ENCODE results near the gene BCL2L1.
"Not testable (repeated sequence)": the region's sequence is repeated elsewhere in the genome, so short reads cannot be mapped to it uniquely, and the experiment has no call there.

Gene BCL2L1

GRCh38 chr20:31632548-31633338 is 89.9 kb downstream of the BCL2L1 start:
- no peak overlapping the region for H3K4me3 Mint-ChIP-seq
- no peaks in the 10 kb centered on the region for H3K27me3 Mint-ChIP-seq
- no peak for DNase-seq
- peaks cover 2 to 10% of the 10 kb centered on the region in 2 donors for H3K4me1 Mint-ChIP-seq
- no peak for ATAC-seq (replicated peaks)
- no peaks in the 10 kb centered on the region for H3K36me3 Mint-ChIP-seq
- H3K27ac Mint-ChIP-seq = peak overlapping the region; percentile 62
- no peaks in the 10 kb centered on the region for H3K9me3 Mint-ChIP-seq

- Mint-ChIP-seq H3K4me3 (no peak overlapping the region), H3K4me1 (peaks cover 2 to 10% of the 10 kb centered on the region in 2 donors), H3K9me3 (no peaks in the 10 kb centered on the region), H3K27ac (no peak overlapping the region), H3K27me3 (no peaks in the 10 kb centered on the region), H3K36me3 (no peaks in the 10 kb centered on the region)
- no peak for DNase-seq
- ATAC-seq (replicated peaks) = peak; percentile 56 to 80
Measured at GRCh38 chr20:31630187-31630790, 92.4 kb downstream of the BCL2L1 start.

- H3K4me3 Mint-ChIP-seq; H3K36me3 Mint-ChIP-seq; H3K27ac Mint-ChIP-seq; H3K9me3 Mint-ChIP-seq; H3K27me3 Mint-ChIP-seq; DNase-seq; ATAC-seq (replicated peaks); H3K4me1 Mint-ChIP-seq: not testable (repeated sequence)
Measured at GRCh38 chr20:31628057-31628456, 94.6 kb downstream of the BCL2L1 start.

- H3K4me3 Mint-ChIP-seq, DNase-seq, H3K27me3 Mint-ChIP-seq, H3K36me3 Mint-ChIP-seq, H3K9me3 Mint-ChIP-seq: not testable (repeated sequence)
- ATAC-seq (replicated peaks) = peak; percentile 16 to 49
- Mint-ChIP-seq H3K4me1 (peaks cover 2 to 24% of the 10 kb centered on the region in 2 donors), H3K27ac (peak overlapping the region; percentile 42)
Measured at GRCh38 chr20:31626534-31626933, 96.1 kb downstream of the BCL2L1 start.

GRCh38 chr20:31623123-31623505 is 99.6 kb downstream of the BCL2L1 start:
- not testable (repeated sequence) for H3K27ac Mint-ChIP-seq; DNase-seq; H3K36me3 Mint-ChIP-seq; H3K9me3 Mint-ChIP-seq; H3K27me3 Mint-ChIP-seq; ATAC-seq (replicated peaks); H3K4me3 Mint-ChIP-seq
- H3K4me1 Mint-ChIP-seq = peaks cover 0 to 28% of the 10 kb centered on the region in 2 donors

GRCh38 chr20:31620246-31620645 is 102.4 kb downstream of the BCL2L1 start:
- no peak overlapping the region for H3K27ac Mint-ChIP-seq
- no peaks in the 10 kb centered on the region for H3K36me3 Mint-ChIP-seq
- H3K4me1 Mint-ChIP-seq = peaks cover 4 to 42% of the 10 kb centered on the region in 2 donors
- H3K9me3 Mint-ChIP-seq = no peaks in the 10 kb centered on the region
- no peaks in the 10 kb centered on the region for H3K27me3 Mint-ChIP-seq
- H3K4me3 Mint-ChIP-seq = no peak overlapping the region
- DNase-seq (no peak), ATAC-seq (replicated peaks) (no peak)

GRCh38 chr20:31617432-31618104 is 105.1 kb downstream of the BCL2L1 start:
- Mint-ChIP-seq H3K36me3 (no peaks in the 10 kb centered on the region), H3K27ac (no peak overlapping the region), H3K4me3 (peak overlapping the region in 1 of 2 donors; percentile 30), H3K9me3 (no peaks in the 10 kb centered on the region), H3K27me3 (peaks cover 0 to 4% of the 10 kb centered on the region in 2 donors), H3K4me1 (peaks cover 8 to 45% of the 10 kb centered on the region in 2 donors)
- ATAC-seq (replicated peaks) = peak; percentile 22 to 46
- no peak for DNase-seq

GRCh38 chr20:31615416-31615815 is 107.3 kb downstream of the BCL2L1 start:
- no peak for ATAC-seq (replicated peaks)
- H3K4me3 Mint-ChIP-seq = no peak overlapping the region
- no peaks in the 10 kb centered on the region for H3K36me3 Mint-ChIP-seq
- peaks cover 8 to 30% of the 10 kb centered on the region in 2 donors for H3K4me1 Mint-ChIP-seq
- H3K9me3 Mint-ChIP-seq = no peaks in the 10 kb centered on the region
- no peak for DNase-seq
- peaks cover 11 to 14% of the 10 kb centered on the region in 2 donors for H3K27me3 Mint-ChIP-seq
- no peak overlapping the region for H3K27ac Mint-ChIP-seq

Data from stimulated activated naive B cell treated with anti-CD40 and anti-IgM and Interleukin-4, amounts not matched to agents 10 μg/mL and 1 μg/mL and 100 μg/mL, for 72 hours (primary cell).